ENCODE data around the gene TNS1. TPM values are rescaled to one million over a fixed set of nuclear protein-coding genes. Genes with fewer than 3 reads are reported as not detected.

The TNS1 gene
- total RNA-seq, 1 donor from 2014 or later = 0.24 TPM

DNA sequence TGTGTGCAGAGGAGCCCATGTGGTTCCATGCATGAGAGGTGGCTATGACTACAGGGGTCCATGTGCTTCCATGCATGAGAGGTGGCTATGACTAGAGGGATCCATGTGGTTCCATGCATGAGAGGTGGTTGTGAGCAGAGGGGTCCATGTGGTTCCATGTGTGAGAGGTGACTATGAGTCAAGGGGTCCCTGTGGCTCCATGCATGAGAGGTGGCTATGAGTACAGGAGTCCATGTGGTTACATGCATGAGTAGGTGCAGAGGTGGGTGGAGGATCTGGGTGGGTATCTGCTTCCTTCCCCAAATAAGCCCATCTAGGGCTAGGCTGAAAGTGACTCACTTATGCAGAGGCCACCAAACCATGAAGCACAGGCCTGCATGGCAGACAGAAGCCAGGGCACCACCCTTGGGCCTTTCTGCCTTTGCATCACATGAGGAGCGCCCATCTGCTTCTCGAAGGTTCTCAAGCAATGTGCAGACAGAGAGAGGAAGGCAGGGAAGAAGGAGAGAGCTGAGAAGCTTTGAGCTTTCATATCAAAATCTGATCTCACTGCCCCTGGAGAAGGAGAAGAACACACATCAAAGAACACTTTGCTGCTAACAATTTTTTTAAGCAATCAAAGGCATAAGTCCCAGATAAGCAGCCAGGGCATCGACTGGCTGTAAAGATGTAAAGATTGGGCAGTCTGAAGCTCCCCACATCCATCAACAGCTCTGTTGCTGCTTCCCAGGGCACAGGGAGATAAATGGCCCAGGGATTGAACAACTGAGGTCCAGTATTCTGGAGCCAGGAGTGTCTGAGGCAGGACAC, 137.6 kb downstream of the TNS1 start:
- no peak overlapping the region for H2AFZ ChIP-seq (replicated peaks)
- no peak overlapping the region for H3K9ac ChIP-seq
- H3K79me2 ChIP-seq (ENCODE audit: low read depth) = no peaks in the 10 kb centered on the region
- Mint-ChIP-seq H3K36me3 (no peaks in the 10 kb centered on the region), H3K9me3 (no peaks in the 10 kb centered on the region), H3K4me1 (peaks cover 27% of the 10 kb centered on the region), H3K4me3 (no peak overlapping the region), H3K27ac (no peak overlapping the region), H3K27me3 (ENCODE audit: insufficient read depth, low read depth) (peaks cover 3% of the 10 kb centered on the region)
- H3K36me3 ChIP-seq = no peaks in the 10 kb centered on the region
- peaks cover 48% of the 10 kb centered on the region for H3K27me3 ChIP-seq
- no peaks in the 10 kb centered on the region for H4K20me1 ChIP-seq (ENCODE audit: low read depth)
- no peak for DNase-seq (ENCODE audit: low spot score)
- no peak overlapping the region for H3K27ac ChIP-seq
- no peaks in the 10 kb centered on the region for H3F3A ChIP-seq (ENCODE audit: low read depth)
- no peak for TF ChIP-seq EZH2phosphoT487 (IDR thresholded peaks at IDR 0.05)
- TF ChIP-seq EZH2 (IDR thresholded peaks at IDR 0.05) = no peak
- TF ChIP-seq, protein P1, sequence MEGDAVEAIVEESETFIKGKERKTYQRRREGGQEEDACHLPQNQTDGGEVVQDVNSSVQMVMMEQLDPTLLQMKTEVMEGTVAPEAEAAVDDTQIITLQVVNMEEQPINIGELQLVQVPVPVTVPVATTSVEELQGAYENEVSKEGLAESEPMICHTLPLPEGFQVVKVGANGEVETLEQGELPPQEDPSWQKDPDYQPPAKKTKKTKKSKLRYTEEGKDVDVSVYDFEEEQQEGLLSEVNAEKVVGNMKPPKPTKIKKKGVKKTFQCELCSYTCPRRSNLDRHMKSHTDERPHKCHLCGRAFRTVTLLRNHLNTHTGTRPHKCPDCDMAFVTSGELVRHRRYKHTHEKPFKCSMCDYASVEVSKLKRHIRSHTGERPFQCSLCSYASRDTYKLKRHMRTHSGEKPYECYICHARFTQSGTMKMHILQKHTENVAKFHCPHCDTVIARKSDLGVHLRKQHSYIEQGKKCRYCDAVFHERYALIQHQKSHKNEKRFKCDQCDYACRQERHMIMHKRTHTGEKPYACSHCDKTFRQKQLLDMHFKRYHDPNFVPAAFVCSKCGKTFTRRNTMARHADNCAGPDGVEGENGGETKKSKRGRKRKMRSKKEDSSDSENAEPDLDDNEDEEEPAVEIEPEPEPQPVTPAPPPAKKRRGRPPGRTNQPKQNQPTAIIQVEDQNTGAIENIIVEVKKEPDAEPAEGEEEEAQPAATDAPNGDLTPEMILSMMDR (IDR thresholded peaks at IDR 0.05) = no peak
- H3K4me1 ChIP-seq = peaks cover 19% of the 10 kb centered on the region
- H3K4me2 ChIP-seq = no peak overlapping the region
- no peaks in the 10 kb centered on the region for H3K9me3 ChIP-seq (ENCODE audit: low read depth)
- H3K4me3 ChIP-seq = no peak overlapping the region

DNA sequence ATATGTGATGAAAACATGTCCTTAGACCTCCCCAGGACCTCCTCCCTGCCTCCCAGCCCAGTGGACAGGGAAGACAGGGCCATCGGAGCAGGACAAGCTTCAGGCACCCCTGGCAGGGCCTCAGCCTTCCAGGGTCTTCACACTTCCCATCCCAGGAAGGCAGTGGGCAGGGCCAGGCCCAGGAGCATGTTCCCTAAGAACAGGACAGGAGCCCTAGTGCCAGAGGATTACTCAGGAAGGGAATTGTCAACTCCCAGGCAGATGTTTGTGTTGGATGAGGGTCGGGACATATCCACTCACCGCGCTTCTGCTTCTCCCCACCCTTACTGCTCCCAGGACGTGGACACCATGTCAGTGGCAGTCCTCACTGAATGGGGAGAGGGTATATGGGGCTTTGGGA, 138.9 kb downstream of the TNS1 start:
- DNase-seq (ENCODE audit: low spot score) = no peak

DNA sequence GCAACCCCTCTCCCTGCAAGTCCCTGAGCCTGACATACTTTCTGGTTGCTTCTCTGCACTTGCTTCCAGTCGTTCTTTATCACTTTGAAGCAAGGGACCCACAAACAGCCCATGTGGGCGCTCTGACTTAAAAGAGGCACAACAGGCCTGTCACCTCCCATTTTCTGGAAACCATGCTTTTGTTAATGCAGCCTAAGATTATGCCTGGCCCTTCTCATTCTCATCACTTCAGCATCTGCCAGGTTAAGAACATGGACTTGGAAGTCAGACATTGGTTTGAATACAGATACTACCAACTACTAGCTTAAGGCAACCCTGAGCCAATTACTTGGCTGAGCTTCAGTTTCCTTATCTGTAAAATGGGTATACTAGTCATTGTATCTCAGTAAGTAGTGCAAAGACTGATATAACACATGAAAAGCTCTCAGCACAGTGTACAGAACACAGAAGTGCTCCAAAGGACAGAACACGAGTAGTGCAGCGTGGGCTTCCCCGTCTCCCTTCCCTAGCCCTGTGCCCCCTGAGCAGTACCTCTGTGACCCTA, 141.4 kb downstream of the TNS1 start:
- Mint-ChIP-seq H3K9me3 (no peaks in the 10 kb centered on the region), H3K36me3 (no peaks in the 10 kb centered on the region), H3K4me3 (no peak overlapping the region), H3K4me1 (peaks cover 41% of the 10 kb centered on the region), H3K27ac (no peak overlapping the region), H3K27me3 (ENCODE audit: insufficient read depth, low read depth) (peaks cover 6% of the 10 kb centered on the region)
- no peak for TF ChIP-seq EZH2phosphoT487 (IDR thresholded peaks at IDR 0.05)
- TF ChIP-seq, protein P1 (IDR thresholded peaks at IDR 0.05) = no peak
- Histone ChIP-seq H3K36me3 (no peaks in the 10 kb centered on the region), H3K4me3 (no peak overlapping the region), H3K27me3 (peaks cover 76% of the 10 kb centered on the region), H3F3A (ENCODE audit: low read depth) (no peaks in the 10 kb centered on the region), H3K9ac (no peak overlapping the region), H3K4me1 (peaks cover 15% of the 10 kb centered on the region), H3K4me2 (no peak overlapping the region), H4K20me1 (ENCODE audit: low read depth) (peaks cover 8% of the 10 kb centered on the region), H3K79me2 (ENCODE audit: low read depth) (no peaks in the 10 kb centered on the region), H2AFZ (replicated peaks) (no peak overlapping the region), H3K9me3 (ENCODE audit: low read depth) (no peaks in the 10 kb centered on the region), H3K27ac (no peak overlapping the region)
- no peak for DNase-seq (ENCODE audit: low spot score)

More for the DNA sequence above, 138.9 kb downstream of the TNS1 start:
- Histone ChIP-seq H3K9me3 (ENCODE audit: low read depth) (no peaks in the 10 kb centered on the region), H3K4me2 (no peak overlapping the region), H3F3A (ENCODE audit: low read depth) (no peaks in the 10 kb centered on the region), H4K20me1 (ENCODE audit: low read depth) (no peaks in the 10 kb centered on the region), H3K27me3 (peaks cover 58% of the 10 kb centered on the region), H2AFZ (replicated peaks) (no peak overlapping the region), H3K36me3 (no peaks in the 10 kb centered on the region), H3K4me1 (peaks cover 14% of the 10 kb centered on the region), H3K4me3 (no peak overlapping the region), H3K9ac (no peak overlapping the region), H3K27ac (no peak overlapping the region), H3K79me2 (ENCODE audit: low read depth) (no peaks in the 10 kb centered on the region)
- Mint-ChIP-seq H3K4me3 (no peak overlapping the region), H3K27ac (no peak overlapping the region), H3K9me3 (no peaks in the 10 kb centered on the region), H3K36me3 (no peaks in the 10 kb centered on the region), H3K4me1 (peaks cover 28% of the 10 kb centered on the region), H3K27me3 (ENCODE audit: insufficient read depth, low read depth) (peaks cover 3% of the 10 kb centered on the region)
- TF ChIP-seq EZH2phosphoT487 (IDR thresholded peaks at IDR 0.05) (no peak), EZH2 (IDR thresholded peaks at IDR 0.05) (no peak)
- TF ChIP-seq, protein P1 (IDR thresholded peaks at IDR 0.05) = no peak
